PC-3 (cell line): ENCODE measurements around the gene PSMA5. TPM values are rescaled to one million over a fixed set of nuclear protein-coding genes. Genes with fewer than 3 reads are reported as not detected.
A peak's percentile ranks its signal among the peaks of the same experiment; 100 is the strongest.

ENCODE experiments used
- ATAC-seq: fragments of 200-7000 bp; cut with Tn5 transposase; 2 replicates; pipeline ENCODE4 v1.9.1; 2020; ENCODE audit warnings: mild to moderate bottlenecking, moderate library complexity
- BruUV-seq: library from RNA; stranded (reverse); fragments of 400-500 nt; replicated peaks from 2 replicates; lab custom pipeline; 2021; lab: Mats Ljungman, UMichigan
- CTCF ChIA-PET: fragments of 300-600 bp; sonication (Branson Sonifier 250); formaldehyde crosslinking; loops from one replicate; lab custom pipeline; 2022; ENCODE audit warnings: antibody characterized with exemption; lab: Charles Lee
- POLR2A ChIA-PET: fragments of 300-600 bp; sonication (Branson Sonifier 250); formaldehyde crosslinking; loops from one replicate; lab custom pipeline; 2022; ENCODE audit warnings: antibody characterized with exemption; ENCODE audit not compliant: unreplicated experiment; lab: Charles Lee
- DNase-seq: peaks from one replicate; pipeline ENCODE4 v3.0.0-alpha.2; 2015
- H2AFZ ChIP-seq: fragments of 300-600 bp; sonication (generic); 2 replicates; pipeline ENCODE4 v1.6.0; 2016; ENCODE audit warnings: antibody characterized with exemption, low read length
- H3F3A ChIP-seq: fragments of 300-600 bp; sonication (generic); one replicate; pipeline ENCODE4 v1.6.0; 2017; ENCODE audit warnings: antibody characterized with exemption, low read length, control low read depth, mild to moderate bottlenecking; ENCODE audit not compliant: unreplicated experiment
- H3K27ac ChIP-seq: fragments of 300-600 bp; sonication (generic); 2 replicates; pipeline ENCODE4 v1.5.1; 2016; ENCODE audit warnings: mild to moderate bottlenecking, low read length
- H3K27me3 ChIP-seq: fragments of 300-600 bp; sonication (generic); 2 replicates; pipeline ENCODE4 v1.6.1; 2016; ENCODE audit warnings: low read length, mixed read lengths
- H3K36me3 ChIP-seq: fragments of 300-600 bp; sonication (generic); 2 replicates; pipeline ENCODE4 v1.6.1; 2016; ENCODE audit warnings: low read depth, mixed run types, low read length, mixed read lengths
- H3K4me1 ChIP-seq: fragments of 300-600 bp; sonication (generic); 2 replicates; pipeline ENCODE4 v1.5.1; 2016; ENCODE audit warnings: low read length; ENCODE audit not compliant: insufficient read depth
- H3K4me2 ChIP-seq: fragments of 300-600 bp; sonication (generic); 2 replicates; pipeline ENCODE4 v1.6.0; 2016; ENCODE audit warnings: low read length
- H3K4me3 ChIP-seq: fragments of 300-600 bp; sonication (generic); 2 replicates; pipeline ENCODE4 v1.5.1; 2016; ENCODE audit warnings: mild to moderate bottlenecking, low read length, mixed read lengths
- H3K79me2 ChIP-seq: fragments of 300-600 bp; sonication (generic); 2 replicates; pipeline ENCODE4 v1.6.1; 2017; ENCODE audit warnings: low read length, mixed read lengths
- H3K9ac ChIP-seq: fragments of 300-600 bp; sonication (generic); 2 replicates; pipeline ENCODE4 v1.6.0; 2016; ENCODE audit warnings: mild to moderate bottlenecking, low read length
- H3K9me2 ChIP-seq: fragments of 300-600 bp; sonication (generic); replicated peaks from 2 replicates; pipeline ENCODE4 v1.6.1; 2016; ENCODE audit warnings: mixed run types, low read length, mixed read lengths
- H3K9me3 ChIP-seq: fragments of 300-600 bp; sonication (generic); 2 replicates; pipeline ENCODE4 v1.6.1; 2016; ENCODE audit warnings: low read length, mixed read lengths
- H4K20me1 ChIP-seq: fragments of 300-600 bp; sonication (generic); 2 replicates; pipeline ENCODE4 v1.6.1; 2016; ENCODE audit warnings: low read length, mixed read lengths
- CTCF ChIP-seq: fragments of 300-600 bp; sonication (generic); conservative IDR thresholded peaks from 2 replicates; pipeline ENCODE4 v1.5.1; 2017; ENCODE audit warnings: antibody characterized with exemption, low read depth, mild to moderate bottlenecking, low read length
- EZH2 ChIP-seq: fragments of 300-600 bp; sonication (generic); IDR thresholded peaks from one replicate; pipeline ENCODE4 v1.6.1; 2017; ENCODE audit warnings: antibody characterized with exemption, mild to moderate bottlenecking, low read length; ENCODE audit not compliant: unreplicated experiment
- EZH2phosphoT487 ChIP-seq: fragments of 300-600 bp; sonication (generic); IDR thresholded peaks from 2 replicates; pipeline ENCODE4 v1.6.1; 2018; ENCODE audit warnings: mild to moderate bottlenecking, antibody characterized with exemption, low read length, borderline replicate concordance
- intact Hi-C: fragments of 100-400 bp; cut with micrococcal nuclease; formaldehyde crosslinking; loops from 2 replicates; pipeline ENCODE4 v1.9.0; 2023
- total RNA-seq: library from RNA; depleted of rRNA; stranded (reverse); fragments of >200 nt; gene quantifications from 2 replicates; pipeline ENCODE4 v1.2.3, GENCODE V29; 2014

Gene PSMA5
- total RNA-seq, 1 experiment from 2014 or later: 86.9 TPM

- H3K9ac ChIP-seq: no peak overlapping the region
- ChIA-PET CTCF (no interaction called here), POLR2A (interaction anchor here (0.5 to 0.7 kb wide), 2 partner anchors 51 to 62 kb away, joined by 3 to 17 read pairs; no protein-coding TSS in a partner anchor)
- TF ChIP-seq EZH2 (no peak), CTCF (no peak), EZH2phosphoT487 (no peak)
- H3K9me3 ChIP-seq: no peaks in the 10 kb centered on the region
- no TSS peak for BruUV-seq
- peaks cover 53% of the 10 kb centered on the region for H3K79me2 ChIP-seq
- peaks cover 32% of the 10 kb centered on the region for H4K20me1 ChIP-seq
- ATAC-seq (peak; percentile 70), DNase-seq (no peak)
- H3F3A ChIP-seq: no peaks in the 10 kb centered on the region
- intact Hi-C loops: loop anchor here (1.0 kb wide), 1 partner anchor 14 kb away; the partner anchor contains the start of gene PSMA5
- no peak overlapping the region for H3K4me2 ChIP-seq
- no peaks in the 10 kb centered on the region for H3K9me2 ChIP-seq
- H3K4me3 ChIP-seq: no peak overlapping the region
- H3K27ac ChIP-seq: no peak overlapping the region
- H3K4me1 ChIP-seq: no peaks in the 10 kb centered on the region
- H2AFZ ChIP-seq: no peak overlapping the region
- no peaks in the 10 kb centered on the region for H3K27me3 ChIP-seq
- peaks cover 83% of the 10 kb centered on the region for H3K36me3 ChIP-seq
Measured at GRCh38 chr1:109412551-109412950, 13.7 kb downstream of the PSMA5 start.

GRCh38 chr1:109404838-109405237 is 21.4 kb downstream of the PSMA5 start:
- H3K4me3 ChIP-seq: no peak overlapping the region
- no peak overlapping the region for H3K9ac ChIP-seq
- no peaks in the 10 kb centered on the region for H3K27me3 ChIP-seq
- DNase-seq (no peak), ATAC-seq (no peak)
- H3K9me3 ChIP-seq: no peaks in the 10 kb centered on the region
- ChIA-PET POLR2A (no interaction called here), CTCF (no interaction called here)
- H3K79me2 ChIP-seq: peaks cover 4% of the 10 kb centered on the region; the same call in 1 of the 2 replicates
- intact Hi-C loops: no loop called here
- H3K9me2 ChIP-seq: no peaks in the 10 kb centered on the region
- no TSS peak for BruUV-seq
- H3K27ac ChIP-seq: no peak overlapping the region
- no peak overlapping the region for H2AFZ ChIP-seq
- TF ChIP-seq EZH2 (no peak), CTCF (no peak), EZH2phosphoT487 (no peak)
- H3K4me2 ChIP-seq: no peak overlapping the region
- peaks cover 4% of the 10 kb centered on the region for H4K20me1 ChIP-seq
- H3K36me3 ChIP-seq: peaks cover 59% of the 10 kb centered on the region
- H3F3A ChIP-seq: peaks cover 13% of the 10 kb centered on the region
- no peaks in the 10 kb centered on the region for H3K4me1 ChIP-seq

- Histone ChIP-seq H4K20me1 (peaks cover 4% of the 10 kb centered on the region; the same call in 1 of the 2 replicates), H3K79me2 (peaks cover under 1% of the 10 kb centered on the region; the same call in 1 of the 2 replicates), H3K9me2 (no peaks in the 10 kb centered on the region), H3K36me3 (peaks cover 38% of the 10 kb centered on the region; the same call in 1 of the 2 replicates), H3K4me1 (peaks cover 13% of the 10 kb centered on the region), H3K27me3 (no peaks in the 10 kb centered on the region), H3K4me3 (no peak overlapping the region), H3K9ac (no peak overlapping the region), H2AFZ (no peak overlapping the region), H3K4me2 (no peak overlapping the region), H3K9me3 (no peaks in the 10 kb centered on the region), H3K27ac (no peak overlapping the region), H3F3A (peaks cover 13% of the 10 kb centered on the region)
- ATAC-seq (no peak), DNase-seq (no peak)
- BruUV-seq: no TSS peak
- intact Hi-C loops: no loop called here
- ChIA-PET CTCF (no interaction called here), POLR2A (no interaction called here)
- TF ChIP-seq EZH2 (no peak), EZH2phosphoT487 (no peak), CTCF (no peak)
Measured at GRCh38 chr1:109402025-109402424, 24.2 kb downstream of the PSMA5 start.
